GM10266 (cell line): ENCODE data around the gene TRAPPC10.

Source experiments
- DNase-seq: peaks from one replicate; pipeline ENCODE4 v3.0.0; 2012; ENCODE audit errors: extremely low spot score
- CTCF ChIP-seq: IDR thresholded peaks from 2 replicates; pipeline ENCODE4 v1.5.1; 2012; ENCODE audit warnings: mild to moderate bottlenecking, low read depth; ENCODE audit not compliant: control insufficient read depth, insufficient read depth; ENCODE audit errors: missing control alignments

The TRAPPC10 gene

DNA sequence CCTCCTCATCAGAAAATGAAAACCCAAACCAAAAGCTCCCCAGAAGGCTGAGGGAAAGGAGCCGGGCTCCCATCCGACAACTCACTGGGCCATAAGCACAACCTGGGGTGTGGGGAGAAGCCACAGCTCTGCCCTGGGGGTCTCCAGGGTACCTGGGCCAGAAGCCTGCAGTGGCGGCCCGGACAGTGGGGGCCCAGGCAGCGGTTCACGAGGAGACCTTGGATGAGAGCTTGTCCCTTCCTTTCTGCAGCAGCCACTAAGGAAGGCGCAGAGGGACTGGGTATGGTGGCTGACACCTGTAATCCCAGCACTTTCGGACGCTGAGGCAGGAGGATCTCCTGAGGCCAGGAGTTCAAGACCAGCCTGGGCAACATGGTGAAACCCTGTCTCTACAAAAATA is 17.5 kb upstream of the TRAPPC10 start:
- TF ChIP-seq CTCF, result no peak
- no peak for DNase-seq

DNA sequence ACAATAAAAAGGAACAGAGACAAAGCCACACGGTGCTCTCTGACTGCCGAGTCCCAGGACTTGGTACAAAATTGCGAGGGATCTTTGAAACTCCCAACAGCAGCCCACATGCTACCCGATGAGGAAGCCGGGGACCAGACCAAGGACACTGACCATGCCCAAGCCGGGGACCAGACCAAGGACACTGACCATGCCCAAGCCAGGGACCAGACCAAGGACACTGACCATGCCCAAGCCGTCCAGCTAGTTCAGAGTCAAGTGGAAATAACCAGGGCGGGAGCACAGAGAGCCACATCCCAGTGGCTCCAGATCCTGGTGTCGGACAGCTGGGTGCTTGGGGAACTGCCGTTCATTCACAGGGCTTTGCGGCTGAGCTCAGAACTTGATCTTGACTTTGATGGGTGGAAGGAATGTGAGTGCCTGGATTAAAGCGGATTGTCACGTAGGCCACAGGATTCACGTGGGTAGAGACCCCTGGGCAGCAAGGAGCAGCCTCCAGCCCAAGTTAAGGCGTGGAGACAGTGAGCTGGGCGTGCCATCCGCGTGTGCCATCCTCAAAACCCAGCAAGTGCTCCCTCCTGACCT is 16.5 kb upstream of the TRAPPC10 start:
- no peak for DNase-seq
- no peak for TF ChIP-seq CTCF

- DNase-seq, result no peak
- TF ChIP-seq CTCF, result no peak
Measured at GRCh38 chr21:43997766-43998742, 14.1 kb upstream of the TRAPPC10 start.

DNA sequence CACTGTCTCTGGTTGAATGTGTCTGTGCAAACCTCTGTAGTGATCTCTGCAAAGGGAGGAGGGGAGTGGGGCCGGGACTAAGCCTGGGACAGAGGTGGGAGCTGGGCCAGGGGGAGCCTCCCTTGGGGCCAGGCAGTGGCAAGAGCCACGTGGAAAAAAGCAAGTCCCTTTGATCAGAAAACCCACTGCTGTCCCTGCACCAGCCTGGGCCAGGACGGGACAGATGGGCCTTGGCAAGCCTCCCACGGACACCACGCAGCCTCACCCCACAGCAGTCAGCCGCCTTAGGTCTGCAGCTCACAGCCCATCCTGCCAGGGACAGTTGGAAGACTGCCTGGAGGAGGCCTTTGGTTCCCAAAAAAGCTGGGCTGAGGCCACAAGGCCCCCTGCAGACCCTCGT is 11.7 kb upstream of the TRAPPC10 start:
- no peak for DNase-seq
- no peak for TF ChIP-seq CTCF

GRCh38 chr21:44002511-44002910 is 9.6 kb upstream of the TRAPPC10 start:
- no peak for DNase-seq
- no peak for TF ChIP-seq CTCF

GRCh38 chr21:44003307-44003966 is 8.7 kb upstream of the TRAPPC10 start:
- DNase-seq, result no peak
- TF ChIP-seq CTCF, result no peak
